Stimulated activated CD8-positive, alpha-beta memory T cell treated with anti-CD3 and anti-CD28 coated beads, Interleukin-15, amount 100 ng/mL, for 48 hours (primary cell): ENCODE data around the gene AP2A2.

Source experiments
- DNase-seq, 2 donors: peaks; one replicate each; pipeline ENCODE4 v3.0.0-alpha.2; 2020; ENCODE audit warnings: low read depth in 2 of 2

AP2A2 gene

GRCh38 chr11:898540-899190 is 27.0 kb upstream of the AP2A2 start:
- DNase-seq, result no peak

- DNase-seq, result no peak
Measured at GRCh38 chr11:899724-900123, 25.9 kb upstream of the AP2A2 start.

DNA sequence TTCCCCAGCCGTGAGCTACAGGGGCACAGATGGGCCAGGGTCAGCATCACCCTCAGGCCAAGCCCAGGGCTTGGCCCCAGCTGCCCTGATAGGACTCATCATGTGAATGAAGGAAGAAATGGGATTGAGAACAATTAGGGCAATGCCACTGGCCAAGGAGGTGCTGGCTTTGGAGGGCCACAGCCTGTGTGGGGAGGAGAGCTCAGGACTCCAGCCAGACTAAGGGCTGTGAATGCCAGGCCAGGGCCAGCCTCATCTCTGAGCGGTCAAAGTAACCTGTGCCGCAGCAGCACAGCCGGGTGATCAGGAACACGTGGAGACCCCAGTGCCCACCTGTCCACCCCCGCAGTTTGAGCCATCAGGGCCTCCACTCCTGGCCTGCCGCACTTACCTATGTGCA is 25.1 kb upstream of the AP2A2 start:
- no peak for DNase-seq

GRCh38 chr11:901452-902061 is 24.1 kb upstream of the AP2A2 start:
- no peak for DNase-seq

GRCh38 chr11:904380-904779 is 21.3 kb upstream of the AP2A2 start:
- no peak for DNase-seq

- DNase-seq, result no peak
Measured at GRCh38 chr11:905952-906351, 19.7 kb upstream of the AP2A2 start.

- DNase-seq, result no peak
Measured at GRCh38 chr11:907668-908067, 18.0 kb upstream of the AP2A2 start.

GRCh38 chr11:908273-908672 is 17.4 kb upstream of the AP2A2 start:
- DNase-seq, result no peak

GRCh38 chr11:909406-909805 is 16.3 kb upstream of the AP2A2 start:
- no peak for DNase-seq

DNA sequence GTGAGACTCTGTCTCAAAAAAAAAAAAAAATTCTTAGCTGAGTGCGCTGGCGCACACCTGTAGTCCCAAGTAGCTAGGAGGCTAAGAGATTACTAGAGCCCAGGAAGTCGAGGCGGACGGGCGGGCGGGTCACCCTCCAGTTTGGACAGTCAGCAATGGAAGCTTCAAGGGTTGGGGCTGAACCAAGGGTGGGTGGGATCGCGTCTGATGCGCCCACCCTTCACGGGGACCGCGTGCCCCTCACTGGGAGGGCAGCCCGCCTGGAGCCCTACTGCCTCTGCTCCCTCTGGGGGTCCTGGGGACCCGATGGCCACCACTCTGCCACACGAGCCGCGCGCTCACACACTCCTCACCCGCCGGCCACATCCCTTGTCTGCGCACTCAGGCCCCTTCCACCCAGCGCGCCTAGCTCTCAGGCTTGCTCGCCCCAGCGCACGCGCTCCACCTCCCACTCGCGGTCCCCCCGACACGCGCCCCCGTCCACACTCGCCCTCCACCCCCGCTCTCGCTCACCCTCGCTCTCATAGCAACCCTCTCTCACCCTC is 15.6 kb upstream of the AP2A2 start:
- peak; percentile 15 to 25 for DNase-seq

- DNase-seq, result peak; percentile 83 to 88
Measured at GRCh38 chr11:910589-911030, 15.1 kb upstream of the AP2A2 start, which contains the start of gene CHID1. TSS of gene CHID1 (minus strand) at chr11:910810. CDS start at chr11:904816, 5,994 bp downstream.

DNA sequence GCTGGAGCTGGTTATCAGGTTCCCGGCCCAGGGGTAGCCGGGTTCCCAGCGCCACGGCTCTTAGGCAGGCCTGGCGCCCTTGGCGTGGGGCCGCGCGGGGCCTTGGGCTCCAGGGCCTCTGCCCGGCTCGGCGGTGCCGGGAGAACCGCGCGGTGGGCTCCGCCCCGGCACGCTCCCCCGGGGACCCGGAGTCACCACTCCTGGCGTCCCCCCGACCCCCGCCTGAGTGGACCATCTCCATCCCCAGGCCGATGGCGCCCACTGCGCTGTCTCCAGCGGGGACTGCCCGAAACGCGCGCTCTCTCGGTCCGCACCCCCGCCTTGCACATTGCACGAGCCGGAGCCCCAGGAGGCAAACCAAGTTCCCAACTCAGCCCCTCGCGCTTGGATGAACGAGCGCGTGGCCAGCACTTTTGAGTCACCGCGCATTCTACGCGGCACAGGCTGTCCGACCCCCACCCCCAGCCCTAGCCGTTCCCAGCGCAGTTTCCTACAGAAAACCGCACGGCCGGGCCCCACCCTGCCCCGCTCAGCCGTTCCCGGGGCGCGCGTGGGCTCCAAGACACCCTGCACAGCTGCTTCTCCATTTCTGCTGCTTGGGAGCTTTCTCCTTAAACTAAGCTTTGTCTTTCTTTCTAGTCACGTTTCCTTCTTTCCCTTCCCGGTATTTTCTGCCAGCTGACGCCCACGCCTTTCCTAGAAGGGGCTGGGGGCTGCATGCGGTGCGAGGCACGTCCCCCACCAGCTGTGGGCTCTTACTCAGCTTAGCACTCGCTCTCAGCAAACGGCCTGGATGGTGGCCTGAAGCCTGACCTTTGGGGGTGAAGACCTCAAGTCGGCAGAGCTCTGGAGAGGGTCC is 14.4 kb upstream of the AP2A2 start:
- DNase-seq, result peak; percentile 23 to 41

GRCh38 chr11:911890-912219 is 13.8 kb upstream of the AP2A2 start:
- no peak for DNase-seq

DNA sequence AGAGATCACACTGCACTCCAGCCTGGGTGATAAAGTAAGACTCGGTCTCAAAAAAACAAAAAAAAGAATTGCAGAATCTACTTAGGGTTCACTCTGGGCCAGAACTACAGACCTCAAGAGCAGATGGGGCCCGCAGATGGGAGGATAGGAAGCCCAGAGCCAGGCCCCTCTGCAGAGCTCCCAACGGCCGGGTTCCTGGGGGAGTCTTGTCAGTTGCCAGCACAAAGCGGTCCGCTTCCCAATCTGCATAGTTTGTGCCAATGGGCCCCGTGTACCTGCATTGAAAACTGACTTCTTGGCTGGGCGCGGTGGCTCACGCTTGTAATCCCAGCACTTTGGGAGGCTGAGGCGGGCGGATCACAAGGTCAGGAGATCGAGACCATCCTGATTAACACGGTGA is 13.4 kb upstream of the AP2A2 start:
- no peak for DNase-seq

- no peak for DNase-seq
Measured at GRCh38 chr11:913043-913442, 12.6 kb upstream of the AP2A2 start.

GRCh38 chr11:914204-914603 is 11.5 kb upstream of the AP2A2 start:
- DNase-seq, result no peak

DNA sequence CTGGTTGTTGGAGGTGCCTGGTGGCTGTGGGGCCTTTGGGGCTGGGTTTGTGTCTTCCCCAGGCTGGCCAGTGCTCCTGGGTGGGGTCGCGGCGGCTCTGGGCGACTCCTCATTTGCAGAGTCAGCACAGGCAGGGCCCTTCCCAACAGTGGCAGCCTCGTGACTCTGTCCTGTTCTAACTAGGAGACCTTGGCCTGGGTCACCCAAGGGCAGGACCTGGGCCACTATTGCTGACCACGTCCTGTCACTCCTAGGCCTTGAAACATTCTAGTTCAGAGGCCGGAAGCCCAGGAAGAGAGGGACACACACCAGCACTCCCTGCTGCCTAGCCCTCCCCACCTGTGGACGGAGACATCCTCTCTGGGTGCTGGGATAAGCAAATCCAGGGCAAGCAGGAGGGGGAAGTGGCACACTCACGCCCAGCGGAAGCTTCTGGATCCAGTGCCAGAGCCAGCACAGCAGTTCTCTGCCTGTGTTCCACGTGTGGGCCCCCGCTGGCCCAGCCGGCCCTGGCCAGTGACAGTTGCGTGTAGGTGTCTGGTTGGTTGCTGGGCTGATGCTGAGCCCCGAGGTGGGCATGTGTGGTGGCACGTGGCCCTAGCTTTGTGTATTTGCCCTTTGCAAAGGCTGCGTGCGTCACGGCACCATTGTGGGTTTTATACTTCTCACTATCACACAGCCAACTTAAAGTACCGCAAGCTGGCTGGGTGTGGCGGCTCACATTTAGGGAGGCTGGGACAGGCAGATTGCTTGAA is 10.7 kb upstream of the AP2A2 start:
- DNase-seq, result no peak

DNA sequence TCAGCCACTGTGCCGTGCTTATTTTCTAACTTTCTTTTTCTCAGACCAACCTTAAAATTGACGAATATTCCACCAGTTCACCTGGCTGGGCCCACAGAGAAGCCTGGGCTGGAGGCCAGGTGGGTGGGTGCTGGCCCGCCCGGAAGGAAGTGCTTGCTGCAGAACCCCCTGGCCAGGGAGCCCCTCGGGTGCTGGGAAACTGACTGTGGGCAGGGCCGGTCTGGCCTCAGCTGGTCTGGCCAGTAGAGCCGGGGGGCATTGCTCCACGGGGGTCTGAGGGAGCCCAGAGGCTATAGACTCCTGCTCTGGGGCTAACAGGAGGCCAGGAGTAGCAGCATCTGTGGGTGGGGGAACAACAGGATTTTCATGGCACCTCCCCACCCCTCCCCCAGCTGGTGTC is 8.2 kb upstream of the AP2A2 start:
- DNase-seq, result no peak

DNA sequence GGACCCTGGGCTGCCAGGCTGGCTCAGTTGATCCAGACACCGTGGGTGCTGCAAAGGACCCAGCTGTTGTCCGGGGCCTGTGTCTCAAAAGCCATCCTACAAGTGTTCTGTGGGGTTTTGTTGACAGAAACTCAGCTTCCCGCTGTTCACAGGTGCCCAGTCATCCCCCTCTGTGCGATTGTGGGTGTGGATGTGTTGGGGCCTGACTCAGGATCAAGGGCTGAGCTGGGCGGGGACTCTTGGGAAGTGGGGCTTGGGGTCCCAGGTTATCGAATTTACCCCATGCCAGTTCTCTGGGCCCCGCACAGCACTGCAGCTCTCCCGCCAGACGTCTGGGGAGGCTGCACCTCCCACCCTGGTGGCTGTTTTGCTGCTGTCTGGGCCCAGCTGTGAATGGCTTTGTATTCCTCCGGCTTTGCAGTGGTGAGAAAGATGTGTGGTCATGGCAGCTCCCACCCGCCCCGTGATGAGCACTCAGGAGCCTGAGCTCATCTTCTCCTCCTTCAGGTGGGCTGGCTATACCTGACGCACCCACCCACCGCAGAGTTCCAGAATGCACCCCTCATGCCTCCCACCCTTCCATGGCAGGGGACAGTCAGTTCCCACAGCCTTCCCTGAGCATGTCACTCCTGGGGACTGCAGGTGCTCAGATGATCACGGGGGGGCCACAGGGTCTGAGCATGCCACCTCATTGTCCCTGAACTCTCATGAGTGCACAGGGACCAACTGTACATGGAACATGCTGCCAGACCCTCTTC is 3.6 kb upstream of the AP2A2 start:
- no peak for DNase-seq

DNA sequence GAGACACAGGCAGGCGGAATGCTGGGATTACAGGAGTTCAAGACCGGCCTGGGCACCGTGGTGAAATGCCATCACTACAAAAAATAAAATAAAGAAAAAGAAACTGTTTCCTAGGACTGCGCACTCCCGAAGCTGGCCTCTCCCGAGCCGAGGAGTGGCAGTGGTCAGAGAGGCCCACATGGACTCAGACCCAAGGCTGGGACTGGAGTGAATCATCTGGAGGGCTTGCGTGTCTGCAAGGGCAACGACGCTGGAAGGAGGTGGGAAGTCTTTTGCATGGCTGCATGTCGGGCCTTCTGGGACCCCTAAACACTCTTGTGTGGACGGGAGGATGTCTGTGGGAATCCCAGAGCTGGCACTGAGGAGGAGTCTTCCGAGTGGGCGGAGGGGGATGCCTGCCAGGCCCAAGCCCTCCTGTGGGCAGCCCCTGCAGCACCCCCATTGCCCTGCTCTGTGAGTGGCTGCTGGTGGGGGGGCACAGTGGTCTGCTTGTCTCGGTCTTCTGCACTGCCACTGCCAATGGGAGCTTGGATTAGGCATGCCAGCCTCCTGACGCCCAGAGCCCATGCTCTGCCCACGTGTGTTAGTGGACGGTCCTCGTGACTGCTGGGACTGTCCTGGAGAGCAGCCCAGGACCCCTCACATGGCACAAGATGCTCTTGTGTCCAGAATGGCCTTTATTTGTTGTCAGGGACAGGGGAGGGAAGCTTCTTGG is 1.8 kb upstream of the AP2A2 start:
- no peak for DNase-seq
